ENCODE data around the gene SNX21.

Gene SNX21

DNA sequence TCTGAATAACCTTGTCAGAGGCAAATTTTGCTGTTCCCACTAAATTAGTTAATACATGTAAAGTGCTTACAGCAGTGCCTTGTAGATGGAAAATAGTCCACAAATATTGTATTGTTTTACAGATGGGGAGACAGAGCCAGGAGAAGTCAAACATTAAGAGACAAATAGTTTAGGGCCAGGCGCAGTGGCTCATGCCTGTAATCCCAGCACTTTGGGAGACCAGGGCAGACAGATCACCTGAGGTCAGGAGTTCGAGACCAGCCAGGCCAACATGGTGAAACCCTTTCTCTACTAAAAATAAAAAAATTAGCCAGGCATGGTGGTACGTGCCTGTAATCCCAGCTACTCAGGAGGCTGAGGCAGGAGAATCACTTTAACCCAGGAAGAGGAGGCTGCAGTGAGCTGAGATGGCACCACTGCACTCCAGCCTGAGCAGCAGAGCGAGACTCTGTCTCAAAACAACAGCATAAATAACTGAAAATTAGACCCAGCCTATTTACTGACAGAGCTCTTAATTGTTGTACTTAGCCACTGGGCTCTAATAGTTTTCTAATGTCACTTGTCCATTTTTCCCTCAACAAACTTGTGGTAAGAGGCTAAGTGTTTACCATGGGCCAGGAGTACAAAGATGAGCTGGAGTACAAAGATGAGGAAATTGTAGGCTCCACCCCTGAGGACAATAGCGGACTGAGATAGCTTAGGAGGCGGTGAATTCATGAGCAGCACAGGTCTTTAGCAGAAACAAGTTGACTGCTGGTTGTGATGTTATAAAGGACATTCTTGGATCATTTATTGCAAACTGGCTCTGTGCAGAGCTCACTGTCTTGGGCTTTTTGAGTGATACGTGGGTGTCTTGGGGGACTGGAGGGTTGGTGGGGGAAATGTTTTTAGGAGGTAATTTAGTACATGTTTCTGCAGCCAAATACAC, 30.2 kb downstream of the SNX21 start:
- Histone ChIP-seq H3K27me3 (ENCODE audit: insufficient read depth, low read length, poor library complexity) (no peaks in the 10 kb centered on the region), H3K36me3 (ENCODE audit: insufficient read depth, low read length) (no peaks in the 10 kb centered on the region), H3K27ac (ENCODE audit: low read length) (no peak overlapping the region), H3K9me3 (ENCODE audit: insufficient read depth, low read length, severe bottlenecking) (no peaks in the 10 kb centered on the region), H3K79me2 (ENCODE audit: insufficient read depth, low read length) (peaks cover 8% of the 10 kb centered on the region), H3K9ac (ENCODE audit: low read depth, low read length) (no peak overlapping the region), H3K4me1 (ENCODE audit: insufficient read depth, low read length) (peaks cover 8% of the 10 kb centered on the region), H3K4me2 (ENCODE audit: insufficient read depth, low read length) (no peak overlapping the region), H4K20me1 (ENCODE audit: insufficient read depth, low read length) (no peaks in the 10 kb centered on the region), H2AFZ (ENCODE audit: low read depth, low read length) (no peak overlapping the region), H3K4me3 (ENCODE audit: low read depth in 1 of 2, low read length in 2 of 2) (no peak overlapping the region)
- ATAC-seq (ENCODE audit: insufficient read depth, low read depth) (no peak), DNase-seq (no peak)
- TF ChIP-seq, protein P1, sequence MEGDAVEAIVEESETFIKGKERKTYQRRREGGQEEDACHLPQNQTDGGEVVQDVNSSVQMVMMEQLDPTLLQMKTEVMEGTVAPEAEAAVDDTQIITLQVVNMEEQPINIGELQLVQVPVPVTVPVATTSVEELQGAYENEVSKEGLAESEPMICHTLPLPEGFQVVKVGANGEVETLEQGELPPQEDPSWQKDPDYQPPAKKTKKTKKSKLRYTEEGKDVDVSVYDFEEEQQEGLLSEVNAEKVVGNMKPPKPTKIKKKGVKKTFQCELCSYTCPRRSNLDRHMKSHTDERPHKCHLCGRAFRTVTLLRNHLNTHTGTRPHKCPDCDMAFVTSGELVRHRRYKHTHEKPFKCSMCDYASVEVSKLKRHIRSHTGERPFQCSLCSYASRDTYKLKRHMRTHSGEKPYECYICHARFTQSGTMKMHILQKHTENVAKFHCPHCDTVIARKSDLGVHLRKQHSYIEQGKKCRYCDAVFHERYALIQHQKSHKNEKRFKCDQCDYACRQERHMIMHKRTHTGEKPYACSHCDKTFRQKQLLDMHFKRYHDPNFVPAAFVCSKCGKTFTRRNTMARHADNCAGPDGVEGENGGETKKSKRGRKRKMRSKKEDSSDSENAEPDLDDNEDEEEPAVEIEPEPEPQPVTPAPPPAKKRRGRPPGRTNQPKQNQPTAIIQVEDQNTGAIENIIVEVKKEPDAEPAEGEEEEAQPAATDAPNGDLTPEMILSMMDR (IDR thresholded peaks at IDR 0.05; ENCODE audit: borderline replicate concordance, extremely low read depth, low read length, poor library complexity, severe bottlenecking), result no peak
- TF ChIP-seq EZH2 (IDR thresholded peaks at IDR 0.05; ENCODE audit: borderline replicate concordance, low read depth, low read length, severe bottlenecking), result no peak

DNA sequence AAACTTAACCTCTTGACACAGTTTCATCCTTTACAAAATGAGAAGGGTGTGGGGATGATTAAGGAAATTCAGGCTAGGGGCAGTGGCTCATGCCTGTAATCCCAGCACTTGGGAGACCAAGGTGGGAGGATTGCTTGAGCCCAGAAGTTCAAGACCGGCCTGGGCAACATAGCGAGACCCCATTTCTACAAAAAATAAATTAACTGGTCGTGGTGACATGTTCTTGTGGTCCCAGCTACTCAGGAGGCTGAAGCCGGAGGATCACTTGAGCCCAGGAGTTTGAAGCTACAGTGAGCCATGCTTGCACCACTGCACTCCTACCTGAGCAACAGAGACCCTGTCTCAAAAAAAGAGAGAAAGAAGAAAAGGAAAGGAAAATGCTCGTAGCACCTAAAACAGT, 32.9 kb downstream of the SNX21 start:
- no peak overlapping the region for H3K4me3 ChIP-seq (ENCODE audit: low read depth in 1 of 2, low read length in 2 of 2)
- no peaks in the 10 kb centered on the region for H3K4me1 ChIP-seq (ENCODE audit: insufficient read depth, low read length)
- no peaks in the 10 kb centered on the region for H3K36me3 ChIP-seq (ENCODE audit: insufficient read depth, low read length)
- no peak overlapping the region for H2AFZ ChIP-seq (ENCODE audit: low read depth, low read length)
- H3K27me3 ChIP-seq (ENCODE audit: insufficient read depth, low read length, poor library complexity), result no peaks in the 10 kb centered on the region
- DNase-seq (no peak), ATAC-seq (ENCODE audit: insufficient read depth, low read depth) (no peak)
- H3K9me3 ChIP-seq (ENCODE audit: insufficient read depth, low read length, severe bottlenecking), result no peaks in the 10 kb centered on the region
- TF ChIP-seq, protein P1 (IDR thresholded peaks at IDR 0.05; ENCODE audit: borderline replicate concordance, extremely low read depth, low read length, poor library complexity, severe bottlenecking), result no peak
- TF ChIP-seq EZH2 (IDR thresholded peaks at IDR 0.05; ENCODE audit: borderline replicate concordance, low read depth, low read length, severe bottlenecking), result no peak
- H3K9ac ChIP-seq (ENCODE audit: low read depth, low read length), result no peak overlapping the region
- H3K79me2 ChIP-seq (ENCODE audit: insufficient read depth, low read length), result no peaks in the 10 kb centered on the region
- H3K27ac ChIP-seq (ENCODE audit: low read length), result no peak overlapping the region
- H4K20me1 ChIP-seq (ENCODE audit: insufficient read depth, low read length), result no peaks in the 10 kb centered on the region
- no peak overlapping the region for H3K4me2 ChIP-seq (ENCODE audit: insufficient read depth, low read length)

DNA sequence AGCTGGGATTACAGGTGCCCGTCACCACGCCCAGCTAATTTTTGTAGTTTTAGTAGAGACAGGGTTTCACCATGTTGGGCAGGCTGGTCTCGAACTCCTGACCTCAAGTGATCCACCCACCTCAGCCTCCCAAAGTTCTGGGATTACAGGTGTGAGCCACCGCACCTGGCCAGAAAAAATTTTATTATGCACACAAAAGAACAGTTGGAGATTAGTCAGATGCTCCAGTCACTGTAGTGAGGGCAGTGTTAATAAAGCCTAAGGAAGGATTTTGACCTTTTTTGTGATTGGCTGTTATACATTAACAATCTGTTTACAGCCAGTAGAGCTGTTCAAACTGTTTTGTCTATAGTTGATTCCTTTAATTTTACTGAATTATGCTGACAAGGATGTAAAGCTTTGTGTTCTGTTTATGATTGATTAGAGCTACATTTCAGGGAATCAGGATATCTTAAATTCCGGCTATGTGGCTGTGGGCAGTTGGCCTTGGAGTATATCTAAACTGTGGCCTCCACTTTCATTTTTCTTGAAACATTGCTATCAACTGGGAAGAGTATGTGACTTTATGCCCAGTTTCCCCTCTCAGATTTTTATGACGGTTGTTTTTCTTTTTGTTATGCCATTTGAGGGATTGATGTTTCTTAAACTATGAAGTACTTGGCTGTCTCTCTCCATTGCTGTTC, 33.7 kb downstream of the SNX21 start:
- no peaks in the 10 kb centered on the region for H3K9me3 ChIP-seq (ENCODE audit: insufficient read depth, low read length, severe bottlenecking)
- H3K9ac ChIP-seq (ENCODE audit: low read depth, low read length), result no peak overlapping the region
- H3K4me3 ChIP-seq (ENCODE audit: low read depth in 1 of 2, low read length in 2 of 2), result no peak overlapping the region
- no peak for ATAC-seq (ENCODE audit: insufficient read depth, low read depth)
- no peaks in the 10 kb centered on the region for H3K27me3 ChIP-seq (ENCODE audit: insufficient read depth, low read length, poor library complexity)
- DNase-seq, result no peak
- H3K4me1 ChIP-seq (ENCODE audit: insufficient read depth, low read length), result no peaks in the 10 kb centered on the region
- no peak overlapping the region for H3K27ac ChIP-seq (ENCODE audit: low read length)
- no peak overlapping the region for H2AFZ ChIP-seq (ENCODE audit: low read depth, low read length)
- no peaks in the 10 kb centered on the region for H3K79me2 ChIP-seq (ENCODE audit: insufficient read depth, low read length)
- TF ChIP-seq, protein P1 (IDR thresholded peaks at IDR 0.05; ENCODE audit: borderline replicate concordance, extremely low read depth, low read length, poor library complexity, severe bottlenecking), result no peak
- no peak for TF ChIP-seq EZH2 (IDR thresholded peaks at IDR 0.05; ENCODE audit: borderline replicate concordance, low read depth, low read length, severe bottlenecking)
- H3K36me3 ChIP-seq (ENCODE audit: insufficient read depth, low read length), result no peaks in the 10 kb centered on the region
- no peaks in the 10 kb centered on the region for H4K20me1 ChIP-seq (ENCODE audit: insufficient read depth, low read length)
- H3K4me2 ChIP-seq (ENCODE audit: insufficient read depth, low read length), result no peak overlapping the region
